CMK (cell line): Measurements from ENCODE around the gene TNNC1.

ENCODE experiments used
- DNase-seq: peaks from one replicate; pipeline ENCODE4 v3.0.0-alpha.2; 2010; ENCODE audit warnings: low read depth

TNNC1 gene

GRCh38 chr3:52432225-52432624 is 21.6 kb downstream of the TNNC1 start:
- no peak for DNase-seq

- no peak for DNase-seq
Observed at GRCh38 chr3:52431459-52432223, 22.2 kb downstream of the TNNC1 start.

GRCh38 chr3:52430416-52430810 is 23.4 kb downstream of the TNNC1 start:
- no peak for DNase-seq

- no peak for DNase-seq
Observed at GRCh38 chr3:52429779-52430415, 23.9 kb downstream of the TNNC1 start.

GRCh38 chr3:52429031-52429430 is 24.8 kb downstream of the TNNC1 start:
- no peak for DNase-seq

- DNase-seq = peak; percentile 20
Observed at GRCh38 chr3:52428151-52429005, 25.5 kb downstream of the TNNC1 start.

- no peak for DNase-seq
Observed at GRCh38 chr3:52423173-52423572, 30.7 kb downstream of the TNNC1 start.

GRCh38 chr3:52422669-52423068 is 31.2 kb downstream of the TNNC1 start:
- DNase-seq = no peak

GRCh38 chr3:52420388-52420787 is 33.5 kb downstream of the TNNC1 start:
- no peak for DNase-seq

- DNase-seq = no peak
Observed at GRCh38 chr3:52415800-52416199, 38.0 kb downstream of the TNNC1 start.

- DNase-seq = no peak
Observed at GRCh38 chr3:52408466-52408865, 45.4 kb downstream of the TNNC1 start.

GRCh38 chr3:52407779-52408178 is 46.1 kb downstream of the TNNC1 start:
- no peak for DNase-seq

GRCh38 chr3:52406791-52407510 is 46.9 kb downstream of the TNNC1 start:
- no peak for DNase-seq

- no peak for DNase-seq
Observed at GRCh38 chr3:52406231-52406661, 47.6 kb downstream of the TNNC1 start.

GRCh38 chr3:52405601-52406110 is 48.2 kb downstream of the TNNC1 start:
- DNase-seq = no peak

GRCh38 chr3:52405066-52405465 is 48.8 kb downstream of the TNNC1 start:
- no peak for DNase-seq

GRCh38 chr3:52404391-52404790 is 49.5 kb downstream of the TNNC1 start:
- no peak for DNase-seq

GRCh38 chr3:52403955-52404354 is 49.9 kb downstream of the TNNC1 start:
- no peak for DNase-seq

- DNase-seq = no peak
Observed at GRCh38 chr3:52403271-52403841, 50.5 kb downstream of the TNNC1 start.

GRCh38 chr3:52402706-52403270 is 51.1 kb downstream of the TNNC1 start:
- no peak for DNase-seq

- DNase-seq = no peak
Observed at GRCh38 chr3:52402101-52402521, 51.7 kb downstream of the TNNC1 start.
